Activated CD4-positive, CD25-positive, alpha-beta regulatory T cell treated with anti-CD3 and anti-CD28 coated beads, Interleukin-2, amount 50 U/mL, for 72 hours (primary cell): ENCODE data around the gene SCAI.
"Not testable (repeated sequence)": the region's sequence is repeated elsewhere in the genome, so short reads cannot be mapped to it uniquely, and the experiment has no call there.

ENCODE experiments used
- DNase-seq: peaks from one replicate; pipeline ENCODE4 v3.0.0; 2021

Gene SCAI

DNA sequence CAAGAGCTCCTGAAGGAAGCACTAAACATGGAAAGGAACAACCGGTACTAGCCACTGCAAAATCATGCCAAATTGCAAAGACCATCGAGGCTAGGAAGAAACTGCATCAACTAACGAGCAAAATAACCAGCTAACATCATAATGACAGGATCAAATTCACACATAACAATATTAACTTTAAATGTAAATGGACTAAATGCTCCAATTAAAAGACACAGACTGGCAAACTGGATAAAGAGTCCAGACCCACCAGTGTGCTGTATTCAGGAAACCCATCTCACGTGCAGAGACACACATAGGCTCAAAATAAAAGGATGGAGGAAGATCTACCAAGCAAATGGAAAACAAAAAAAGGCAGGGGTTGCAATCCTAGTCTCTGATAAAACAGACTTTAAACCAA is 131.3 kb downstream of the SCAI start:
- DNase-seq = not testable (repeated sequence)

DNA sequence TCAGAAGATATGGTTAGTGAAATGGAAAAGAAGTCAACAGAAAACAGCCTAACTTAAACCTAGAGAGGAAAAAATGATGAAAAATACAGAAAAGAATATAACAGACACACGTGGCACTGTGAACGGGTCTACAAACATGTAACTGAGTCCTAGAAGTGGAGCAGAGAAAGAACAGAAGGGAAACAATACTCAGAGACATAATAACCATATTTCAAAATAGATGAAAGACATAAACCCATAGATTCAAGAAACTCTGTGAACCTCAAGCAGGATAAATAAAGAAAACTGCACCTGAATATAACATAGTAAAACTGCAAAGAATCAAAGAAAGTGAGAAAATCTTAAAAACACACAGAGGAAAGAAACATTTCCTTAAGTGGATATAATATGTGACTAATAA is 134.7 kb downstream of the SCAI start:
- no peak for DNase-seq

DNA sequence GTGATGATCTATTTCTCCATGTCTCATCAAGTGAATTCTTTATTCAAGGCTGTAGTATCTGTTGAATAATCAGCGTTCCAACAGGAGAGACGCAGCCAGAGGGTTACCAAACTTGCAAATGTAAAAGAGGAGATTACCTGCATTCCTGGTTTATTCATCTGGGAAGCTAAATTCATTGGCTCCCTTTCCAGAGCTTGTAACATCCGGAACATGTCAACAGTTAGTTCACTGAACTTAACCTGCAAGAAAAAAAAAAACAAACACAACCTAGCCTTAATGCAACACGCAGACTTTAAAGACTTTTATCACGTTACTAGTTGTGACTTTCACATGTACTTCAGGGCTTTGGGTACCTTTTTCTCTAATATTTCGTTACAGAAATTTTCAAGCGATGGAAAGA is 140.0 kb downstream of the SCAI start:
- no peak for DNase-seq

DNA sequence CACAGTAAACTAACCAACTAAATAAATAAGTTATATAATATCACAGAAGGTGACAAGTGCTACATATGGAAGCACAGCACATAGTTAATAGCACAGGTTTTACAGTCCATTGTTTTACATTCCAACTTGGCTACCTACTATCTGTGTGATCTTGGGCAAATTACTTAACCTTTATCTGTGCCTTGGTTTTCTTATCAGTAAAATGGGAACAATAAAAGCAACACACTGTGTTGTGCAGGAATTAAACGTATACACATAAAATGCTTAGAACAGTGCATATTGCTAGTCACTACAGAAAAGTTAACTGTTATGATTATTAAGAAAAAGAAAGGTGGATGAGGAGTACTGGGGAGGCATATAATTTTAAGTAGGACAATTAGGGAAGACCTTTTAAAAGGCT is 159.6 kb downstream of the SCAI start:
- DNase-seq = no peak

DNA sequence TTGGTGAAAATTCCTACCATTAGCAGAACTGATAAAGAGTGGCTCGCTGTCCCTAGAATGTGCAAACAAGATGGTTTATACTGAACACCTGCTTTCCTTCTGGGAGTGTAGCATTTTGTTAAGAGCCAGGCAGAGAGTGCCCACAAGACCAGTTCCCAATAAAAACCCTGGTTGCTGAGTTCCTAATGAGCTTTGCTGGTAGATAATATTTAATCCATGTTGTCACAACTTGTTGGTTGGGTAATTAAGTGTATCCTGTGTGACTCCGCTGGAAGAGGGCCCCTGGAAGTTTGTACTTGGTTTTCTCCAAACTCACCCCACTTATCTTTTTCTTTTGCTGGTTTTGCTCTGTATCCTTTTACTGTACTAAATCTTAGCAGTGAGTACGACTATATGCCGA is 162.9 kb downstream of the SCAI start:
- DNase-seq = no peak

DNA sequence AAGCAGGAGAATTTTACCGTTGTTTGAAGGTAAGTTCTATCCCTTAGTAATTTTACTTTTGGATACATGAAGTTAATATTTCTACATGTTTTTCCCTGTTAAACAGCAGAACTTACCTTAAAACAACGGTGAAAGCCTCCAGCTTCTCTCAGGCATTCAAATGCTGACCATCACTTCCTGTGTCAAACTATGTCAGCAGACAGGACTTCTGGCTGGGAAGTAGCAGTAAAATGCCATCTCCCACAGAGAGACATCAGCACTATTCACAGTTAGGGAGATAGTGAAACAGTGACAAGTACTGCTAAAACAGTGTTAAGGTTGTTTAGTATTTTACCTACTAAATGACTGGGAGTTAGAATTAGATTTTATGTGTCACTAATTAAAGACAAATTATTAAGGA is 168.2 kb downstream of the SCAI start:
- no peak for DNase-seq

DNA sequence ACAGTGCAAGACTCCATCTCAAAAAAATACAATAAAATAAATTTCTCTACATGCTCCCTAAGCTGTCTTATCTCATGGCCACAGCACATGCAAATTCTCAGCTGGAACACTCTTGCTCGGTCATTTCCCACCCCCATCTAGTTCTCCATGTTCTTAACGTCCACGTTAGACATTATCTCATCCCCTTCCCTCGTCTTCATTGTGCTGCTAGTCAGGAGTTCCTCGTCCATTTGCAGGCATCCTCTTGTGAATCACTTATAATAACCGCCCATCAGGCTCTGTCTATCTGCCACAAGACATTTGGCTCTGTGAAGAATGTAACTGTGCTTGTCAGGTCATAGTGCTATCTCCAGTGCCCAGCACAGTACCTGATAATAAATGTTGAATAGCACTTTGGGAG is 169.5 kb downstream of the SCAI start:
- no peak for DNase-seq

DNA sequence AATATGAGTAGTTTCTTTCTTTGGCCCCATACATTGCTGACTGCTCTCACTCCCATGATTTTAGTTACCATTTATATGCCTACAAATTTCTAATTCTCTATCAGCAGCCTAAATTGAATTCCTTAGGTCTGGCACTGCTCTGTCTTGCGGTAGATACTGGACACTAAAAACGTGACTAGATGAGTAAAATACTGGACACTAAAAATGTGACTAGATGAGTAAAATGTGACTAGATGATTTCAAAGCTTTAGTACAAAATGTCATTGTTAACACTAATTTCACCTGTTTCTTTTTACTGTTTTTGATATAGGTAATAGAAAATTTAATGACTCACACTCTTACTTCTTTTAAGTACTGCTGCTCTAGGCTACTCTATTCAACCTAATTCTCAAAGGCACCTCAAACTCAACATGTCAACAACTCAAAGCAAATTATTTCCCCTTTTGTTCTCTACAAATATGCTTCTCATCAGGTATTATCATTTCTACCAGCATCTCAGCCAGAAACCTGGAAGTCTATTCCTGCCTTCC is 171.0 kb downstream of the SCAI start:
- no peak for DNase-seq

DNA sequence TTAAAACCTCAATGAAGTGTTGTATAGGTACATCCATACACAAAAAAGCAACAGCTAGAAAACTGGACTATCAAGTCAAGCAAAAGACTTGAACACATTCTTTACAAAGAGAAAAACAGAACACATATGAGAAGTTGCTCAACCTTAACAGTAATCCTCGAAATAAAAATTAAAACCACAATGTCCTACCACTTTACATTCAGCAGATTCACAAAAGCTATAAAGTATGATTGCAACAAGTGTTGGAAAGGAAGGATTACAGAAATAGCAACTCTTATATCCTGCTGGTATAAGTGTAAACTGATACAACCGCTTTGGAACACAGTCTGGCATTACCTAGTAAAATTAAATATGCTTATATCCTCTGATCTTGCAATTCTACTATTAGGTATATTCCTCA is 173.9 kb downstream of the SCAI start:
- no peak for DNase-seq

DNA sequence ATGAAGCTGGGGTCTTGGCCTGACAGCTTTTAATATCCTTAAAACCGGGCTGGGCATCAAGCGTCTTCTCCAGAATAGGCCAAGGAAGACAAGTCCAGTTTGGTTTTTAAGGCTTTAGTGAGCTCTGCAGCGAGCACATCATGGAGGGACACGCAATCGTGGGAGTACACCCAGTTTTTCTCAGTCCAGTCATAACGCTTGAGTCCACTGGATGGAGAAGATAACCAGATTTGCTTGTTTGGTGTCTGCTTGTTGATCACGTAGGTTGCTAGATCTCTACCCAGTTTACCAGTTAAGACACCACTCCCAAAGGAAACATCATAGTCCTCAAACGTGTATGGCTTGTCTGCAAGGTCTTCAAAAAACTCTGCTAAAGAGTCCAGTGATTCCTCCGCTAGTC is 175.1 kb downstream of the SCAI start:
- DNase-seq = no peak

DNA sequence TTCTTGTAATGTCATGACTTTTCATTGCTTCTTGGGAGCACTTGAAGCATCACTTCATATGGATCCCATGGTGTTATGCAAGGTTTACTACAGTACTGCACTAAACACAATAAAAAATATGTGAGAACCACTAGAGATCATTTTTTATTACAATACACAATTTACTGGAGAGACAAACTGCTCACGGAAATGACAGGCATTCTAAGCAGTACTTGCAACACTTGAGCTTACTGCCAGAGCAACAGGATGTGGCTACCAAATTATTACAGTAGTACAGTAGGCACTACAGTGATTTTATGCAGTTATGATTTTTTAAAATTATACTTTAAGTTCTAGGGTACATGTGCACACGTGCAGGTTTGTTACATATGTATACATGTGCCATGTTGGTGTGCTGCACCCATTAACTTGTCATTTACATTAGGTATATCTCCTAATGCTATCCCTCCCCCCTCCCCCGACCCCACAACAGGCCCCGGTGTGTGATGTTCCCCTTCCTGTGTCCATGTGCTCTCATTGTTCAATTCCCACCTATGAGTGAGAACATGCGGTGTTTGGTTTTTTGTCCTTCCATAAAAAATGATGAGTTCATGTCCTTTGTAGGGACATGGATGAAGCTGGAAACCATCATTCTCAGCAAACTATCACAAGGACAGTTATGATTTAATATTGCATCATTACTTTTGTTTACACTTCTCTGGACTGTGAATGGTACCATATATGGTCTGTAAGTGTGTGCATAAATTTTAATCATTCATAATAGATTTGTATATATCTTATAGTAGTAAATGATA is 177.4 kb downstream of the SCAI start:
- DNase-seq = not testable (repeated sequence)

DNA sequence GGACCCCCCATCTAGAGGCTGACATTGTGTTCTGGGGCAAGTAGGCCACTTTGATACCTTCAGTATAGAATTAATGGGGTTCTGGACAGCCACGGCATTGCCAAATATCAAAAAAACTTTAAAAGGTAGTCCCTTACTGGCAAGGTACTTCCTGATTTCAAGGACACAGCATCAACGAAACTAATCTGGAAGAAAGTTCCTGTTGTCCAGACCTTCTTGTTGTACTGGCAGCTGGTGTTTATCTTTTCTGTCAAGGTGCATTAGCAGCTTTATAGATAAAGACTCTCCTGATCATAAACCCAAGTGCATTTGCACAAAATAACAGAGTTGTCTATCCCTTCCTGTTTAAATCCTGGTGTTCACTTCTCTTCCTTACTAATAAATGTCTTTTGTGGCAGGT is 178.7 kb downstream of the SCAI start:
- DNase-seq = no peak

DNA sequence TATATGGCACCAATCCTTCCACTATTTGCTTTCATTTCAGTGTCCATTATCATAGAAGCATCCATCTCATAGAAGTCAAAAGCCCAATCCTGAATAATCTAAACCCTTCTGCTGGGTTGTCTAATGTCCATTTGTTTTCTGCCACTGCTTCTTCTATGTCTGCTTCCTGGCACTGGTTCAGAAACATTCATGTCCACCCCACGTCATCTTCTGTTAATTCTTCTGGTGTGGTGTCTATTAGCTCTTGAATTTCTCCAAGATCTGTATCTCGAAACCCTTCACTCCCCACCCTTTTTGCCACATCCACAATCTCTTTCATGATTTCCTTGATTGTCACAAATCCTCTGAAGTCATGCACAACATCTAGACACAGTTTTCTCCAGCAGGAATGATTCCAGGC is 179.3 kb downstream of the SCAI start:
- DNase-seq = no peak

DNA sequence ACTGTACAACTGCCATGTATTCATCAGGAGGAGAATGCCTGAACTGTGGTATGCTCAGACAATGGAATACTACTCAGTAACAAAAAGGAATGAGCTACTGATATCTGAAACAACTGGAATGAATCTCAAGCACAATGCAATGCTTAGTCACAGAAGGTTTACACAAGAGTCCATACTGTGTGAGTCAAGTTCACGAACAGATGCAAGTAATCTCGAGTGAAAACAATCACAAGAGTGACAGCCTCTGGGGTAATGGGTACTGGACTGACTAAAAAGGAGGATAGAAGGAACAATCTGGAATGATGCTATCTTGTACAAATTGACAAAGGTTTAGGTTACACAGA is 182.9 kb downstream of the SCAI start:
- DNase-seq = no peak

DNA sequence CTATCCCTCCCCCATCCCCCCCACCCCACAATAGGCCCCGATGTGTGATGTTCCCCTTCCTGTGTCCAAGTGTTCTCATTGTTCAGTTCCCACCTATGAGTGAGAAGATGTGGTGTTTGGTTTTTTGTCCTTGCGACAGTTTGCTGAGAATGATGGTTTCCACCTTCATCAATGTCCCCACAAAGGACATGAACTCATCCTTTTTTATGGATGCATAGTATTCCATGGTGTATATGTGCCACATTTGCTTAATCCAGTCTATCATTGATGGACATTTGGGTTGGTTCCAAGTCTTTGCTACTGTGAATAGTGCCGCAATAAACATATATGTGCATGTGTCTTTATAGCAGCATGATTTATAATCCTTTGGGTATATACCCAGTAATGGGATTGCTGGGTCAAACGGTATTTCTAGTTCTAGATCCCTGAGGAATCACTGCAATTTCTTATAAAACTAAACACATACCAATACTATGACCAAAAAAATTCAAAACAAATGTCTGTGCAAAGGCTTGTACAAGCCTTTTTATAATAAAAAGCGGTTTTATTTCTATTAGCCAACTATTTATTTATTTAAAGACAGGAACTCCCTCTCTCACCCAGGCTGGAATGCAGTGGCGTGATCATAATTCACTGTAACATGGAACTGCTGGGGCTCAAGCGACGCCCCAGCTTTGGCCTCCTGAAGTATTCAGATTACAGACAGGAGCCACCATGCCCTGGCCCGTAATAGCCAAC is 183.5 kb downstream of the SCAI start:
- not testable (repeated sequence) for DNase-seq

DNA sequence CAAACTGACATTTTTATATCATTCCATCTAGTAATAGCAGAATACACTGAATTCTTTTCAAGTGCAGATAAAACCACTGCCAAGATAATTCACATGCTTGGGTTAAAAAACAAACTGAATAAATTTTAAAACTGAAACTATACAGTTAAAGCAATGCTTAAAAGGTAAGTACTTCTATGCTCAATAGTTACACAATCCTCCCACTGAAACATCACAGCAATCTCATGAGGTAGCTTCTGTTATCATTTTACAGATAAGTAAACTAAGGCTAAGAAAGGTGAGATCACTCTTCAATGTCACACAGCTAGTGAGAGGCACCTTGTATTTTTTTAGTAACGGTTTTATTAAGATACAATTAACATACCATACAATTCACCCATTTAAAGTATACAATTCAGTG is 189.1 kb downstream of the SCAI start:
- DNase-seq = no peak

DNA sequence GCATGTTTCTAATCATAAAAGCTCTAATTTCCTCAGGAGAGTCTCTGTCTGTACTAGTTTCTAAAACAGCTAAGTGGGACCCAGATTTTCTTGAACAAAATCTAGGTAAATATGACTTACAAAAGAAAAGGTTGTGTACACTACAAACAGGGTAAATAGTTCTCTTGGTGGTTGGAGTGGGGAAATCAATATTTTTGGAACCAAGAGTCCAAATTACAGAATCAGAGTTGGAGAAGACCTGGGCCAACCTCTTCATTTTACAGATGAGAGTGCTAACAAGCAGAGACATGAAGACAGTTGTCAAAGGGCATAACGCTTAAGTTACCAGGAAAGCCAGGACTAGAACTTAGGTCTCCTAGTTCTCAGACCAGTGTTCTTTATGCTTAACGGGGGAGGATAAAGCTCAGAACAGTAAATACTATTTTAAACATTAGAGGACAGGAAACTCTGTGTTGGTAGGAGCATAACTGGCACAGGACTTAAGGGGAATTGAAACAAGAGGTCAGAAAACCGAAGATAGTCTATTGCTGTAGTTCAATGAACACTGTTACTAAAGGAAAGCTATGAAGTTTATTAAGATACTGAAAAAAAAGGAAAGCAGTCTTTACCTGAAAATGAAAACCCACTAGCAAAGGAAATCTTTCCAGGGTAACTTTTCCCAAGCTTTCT is 193.1 kb downstream of the SCAI start:
- no peak for DNase-seq

DNA sequence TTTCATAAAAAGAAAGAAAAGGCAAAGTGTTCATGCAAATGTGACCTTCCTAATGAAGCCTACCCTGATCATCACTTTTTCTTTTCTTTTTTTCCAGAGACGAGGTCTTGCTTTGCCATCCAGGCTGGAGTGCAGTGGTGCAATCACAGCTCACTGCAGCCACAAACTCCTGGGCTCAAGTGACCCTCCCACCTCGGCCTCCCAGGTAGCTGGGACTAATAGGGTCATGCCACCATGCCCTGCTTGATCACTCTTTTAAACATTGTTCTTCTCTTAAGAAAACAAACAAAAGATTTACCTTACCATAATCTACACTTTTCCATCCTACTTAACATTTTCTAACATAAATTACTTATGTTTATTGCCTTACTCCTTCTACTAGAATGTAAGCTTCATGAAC is 193.9 kb downstream of the SCAI start:
- no peak for DNase-seq

DNA sequence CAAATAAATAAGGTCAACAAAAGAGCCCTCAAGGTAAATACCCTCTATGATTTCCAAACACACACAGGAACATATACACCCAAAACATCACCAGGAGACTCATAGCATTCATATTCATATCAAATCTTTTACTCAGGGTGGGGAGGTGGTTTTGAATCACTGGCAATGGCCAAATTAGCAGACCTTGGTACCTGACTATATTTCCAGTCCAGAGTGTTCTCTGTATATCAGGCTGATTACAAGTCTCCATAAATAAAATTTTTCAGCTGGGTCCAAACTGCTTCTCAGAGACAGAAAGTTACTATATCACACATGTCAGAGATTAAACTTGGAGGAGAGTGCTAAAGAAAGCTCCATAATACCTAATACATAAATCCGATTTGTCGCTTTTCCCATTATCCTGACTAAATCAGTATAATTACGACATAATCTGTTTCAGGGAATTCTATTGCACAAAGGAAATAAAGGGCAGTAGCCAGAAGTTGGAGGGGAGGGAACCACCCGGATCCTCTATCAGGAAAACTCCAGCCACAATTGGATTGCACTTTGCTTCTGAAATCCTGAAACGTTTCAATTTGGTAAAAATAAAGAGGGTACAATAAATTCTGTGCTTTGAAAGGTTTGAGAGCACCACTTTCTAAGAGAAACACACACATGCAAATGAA is 195.5 kb downstream of the SCAI start:
- no peak for DNase-seq

DNA sequence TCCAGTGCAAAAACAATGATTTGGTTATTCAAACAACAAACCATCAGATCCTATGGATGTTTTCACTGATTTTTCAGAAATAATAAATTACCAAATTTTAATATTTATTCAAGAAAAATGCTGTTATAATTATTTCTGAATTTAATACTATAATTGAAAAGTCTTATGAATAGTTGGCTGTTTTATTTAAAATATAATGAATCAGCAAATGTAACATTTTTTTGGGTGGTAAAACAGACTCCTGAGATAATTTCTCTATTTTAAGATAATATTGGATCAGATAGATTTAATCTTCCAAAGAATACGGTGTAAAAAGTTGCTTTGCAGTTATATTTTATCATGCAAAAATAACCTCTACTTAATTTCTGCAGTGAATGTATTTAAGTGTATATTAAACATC is 197.2 kb downstream of the SCAI start:
- no peak for DNase-seq

DNA sequence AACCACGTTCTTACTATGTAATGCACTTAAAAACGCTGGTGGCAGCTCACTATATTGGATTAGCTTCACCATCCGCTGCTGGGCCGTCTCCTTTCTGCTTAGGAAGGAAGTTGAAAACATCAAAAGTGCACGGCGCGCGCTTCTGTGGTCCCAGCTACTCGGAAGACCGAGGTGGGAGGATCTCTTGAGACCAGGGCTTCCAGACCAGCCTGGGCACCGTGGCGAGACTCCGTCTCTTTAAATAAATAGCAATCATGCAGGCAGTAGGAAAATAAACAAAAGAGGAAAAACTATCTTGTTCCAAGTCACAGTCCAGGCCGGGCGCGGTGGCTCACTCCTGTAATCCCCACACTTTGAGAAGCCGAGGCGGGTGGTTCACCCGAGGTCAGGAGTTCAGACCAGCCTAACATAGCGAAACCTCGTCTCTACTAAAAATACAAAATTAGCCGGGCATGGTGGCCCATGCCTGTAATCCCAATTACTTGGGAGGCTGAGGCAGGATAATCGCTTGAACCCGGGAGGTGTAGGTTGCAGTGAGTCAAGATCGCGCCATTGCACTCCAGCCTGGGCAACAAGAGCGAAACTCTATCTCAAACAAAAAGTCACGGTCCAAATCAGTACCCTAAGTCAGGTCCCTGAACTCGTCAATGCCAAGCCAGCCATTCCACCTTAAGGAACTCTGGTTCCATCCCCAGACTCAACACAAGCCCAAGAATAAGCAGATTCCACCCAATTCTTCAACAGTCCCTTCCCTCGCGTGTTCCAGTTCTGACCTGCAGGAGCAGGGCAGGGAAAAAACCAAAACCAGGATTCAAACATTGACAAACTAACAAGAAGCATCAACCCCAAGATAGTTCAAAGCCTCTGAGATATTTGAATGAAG is 201.4 kb downstream of the SCAI start:
- DNase-seq = peak; percentile 65
